GM04503 (cell line): ENCODE measurements around the gene IGSF9B.

Experiments used
- DNase-seq: peaks from one replicate; pipeline ENCODE4 v3.0.0-alpha.2; 2012; ENCODE audit warnings: low read depth

IGSF9B gene

DNA sequence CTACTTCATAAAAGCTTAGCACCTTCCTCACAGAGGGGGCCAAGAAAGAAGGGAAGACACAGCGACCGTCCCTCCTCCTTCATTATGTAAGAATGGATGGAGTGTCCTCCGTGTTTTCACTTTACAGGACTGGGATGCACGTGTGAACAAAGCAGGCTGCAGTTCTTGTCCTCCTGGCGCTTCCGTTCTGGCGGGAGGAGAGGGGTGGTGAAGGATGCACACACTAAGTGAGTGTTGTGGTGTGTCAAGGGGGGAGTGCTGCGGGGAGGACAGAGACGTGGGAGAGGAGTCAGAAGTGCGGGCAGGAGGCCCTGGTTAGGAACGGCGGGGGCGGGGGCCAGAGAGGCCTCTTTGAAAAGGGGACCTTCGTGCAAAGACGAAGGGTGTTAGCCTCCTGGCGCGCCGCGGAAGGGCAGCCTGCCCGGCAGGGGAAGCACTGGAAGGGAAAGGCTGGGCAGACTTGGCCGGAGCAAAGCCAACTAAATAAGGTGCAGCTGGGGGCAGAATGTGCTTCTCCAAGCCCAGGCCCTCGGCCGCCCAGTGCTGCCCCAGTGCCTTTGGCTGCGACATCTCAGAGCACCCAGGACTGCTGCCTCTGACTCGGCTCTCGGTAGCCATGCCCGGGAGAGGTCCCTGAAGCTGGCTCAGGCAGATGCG, 27.0 kb upstream of the IGSF9B start:
- DNase-seq, result no peak

DNA sequence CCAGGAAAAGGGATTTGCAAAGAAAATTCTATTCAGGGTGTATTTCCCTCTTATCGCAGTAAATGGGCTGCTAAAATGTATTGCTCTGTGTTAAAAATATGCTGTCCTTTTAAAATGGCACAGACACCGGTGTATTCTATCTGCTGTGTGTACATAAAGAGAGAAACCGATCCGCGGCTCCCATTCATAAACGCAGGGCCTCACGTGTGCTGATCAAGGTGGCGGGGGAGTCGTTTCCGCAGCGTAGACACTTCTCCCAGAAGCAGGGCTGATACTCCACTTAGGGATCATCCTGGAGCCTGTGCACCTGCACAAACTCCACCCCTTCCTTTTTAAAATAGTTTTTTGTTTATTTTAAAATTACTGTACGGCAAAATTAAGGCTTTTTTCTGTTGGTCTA, 26.1 kb upstream of the IGSF9B start:
- DNase-seq, result no peak

DNA sequence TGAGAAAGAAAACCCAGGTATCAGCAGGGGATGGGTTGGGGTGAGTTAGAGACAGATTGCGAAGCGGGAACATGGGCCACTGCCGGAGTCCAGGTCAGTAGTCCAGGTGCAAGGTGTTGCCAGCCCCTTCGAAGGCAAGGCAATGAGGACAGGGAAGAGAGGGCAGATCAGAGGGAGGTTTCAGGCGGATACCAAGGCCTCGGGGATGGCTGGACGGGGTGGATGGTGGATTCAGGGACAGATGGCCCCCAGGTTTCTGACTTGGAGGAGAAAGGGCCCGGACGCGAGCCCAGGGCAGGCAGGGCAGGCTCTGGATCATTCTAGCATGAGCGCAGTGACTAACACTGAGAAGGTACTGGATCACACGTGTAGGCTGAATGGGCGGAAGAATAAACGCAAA, 25.4 kb upstream of the IGSF9B start:
- DNase-seq, result no peak

DNA sequence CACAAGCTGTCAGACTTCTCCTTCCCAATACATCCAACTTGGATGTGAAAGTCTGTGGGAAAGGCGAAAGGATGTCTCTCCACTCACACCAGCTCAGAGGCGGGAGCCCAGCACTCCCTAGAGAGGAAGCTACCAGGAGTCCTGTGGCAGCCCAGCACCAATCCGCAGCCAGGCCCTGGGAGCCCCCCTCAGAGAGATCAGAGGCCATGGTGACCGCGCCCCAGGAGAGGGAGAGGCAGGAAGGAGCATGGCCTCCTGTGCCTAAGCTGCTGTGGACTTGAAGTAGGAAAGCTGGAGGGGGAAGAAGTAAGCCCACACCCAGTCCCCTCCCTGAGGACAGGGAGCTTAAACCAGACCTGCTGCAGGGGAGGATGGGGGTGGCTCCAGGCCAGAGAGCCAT, 24.4 kb upstream of the IGSF9B start:
- DNase-seq, result no peak

DNA sequence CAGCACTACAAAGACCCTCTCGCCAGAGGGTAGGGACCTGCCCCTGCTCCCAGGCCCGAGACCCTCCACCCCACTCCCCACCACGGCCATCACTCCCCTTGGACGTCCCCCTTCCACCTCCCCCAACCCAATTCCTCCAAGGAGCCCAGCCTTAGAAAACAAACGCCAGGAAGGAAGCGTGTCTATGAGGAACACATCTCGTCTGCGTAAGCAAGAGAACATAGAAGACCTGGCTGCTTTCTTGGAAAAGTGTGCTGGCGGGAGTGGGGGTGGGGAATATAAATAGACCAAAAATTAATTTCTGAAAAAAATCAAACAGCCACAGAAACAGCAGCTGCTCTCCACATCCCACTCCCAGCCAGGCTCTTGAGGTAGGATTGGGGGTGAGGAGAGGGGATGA, 23.9 kb upstream of the IGSF9B start:
- no peak for DNase-seq

DNA sequence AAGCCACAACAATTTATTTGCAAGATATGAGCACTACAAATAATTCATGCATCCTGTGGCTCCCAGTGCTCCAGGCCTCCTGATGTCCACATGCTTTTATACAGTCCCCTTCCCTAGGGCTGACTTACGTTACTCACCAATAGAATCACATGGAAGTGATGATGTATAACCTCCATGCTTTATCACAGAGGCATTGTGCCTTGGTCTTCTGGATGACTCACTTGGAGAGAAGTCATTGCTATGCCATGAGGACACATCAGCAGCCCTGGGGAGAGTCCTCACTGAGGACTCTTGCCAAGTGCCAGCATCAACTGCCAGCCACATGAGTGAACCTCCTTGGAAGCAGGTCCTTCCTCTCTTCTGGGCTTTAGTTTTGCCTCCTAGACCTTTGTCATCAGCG, 22.0 kb upstream of the IGSF9B start:
- DNase-seq, result peak; percentile 19

DNA sequence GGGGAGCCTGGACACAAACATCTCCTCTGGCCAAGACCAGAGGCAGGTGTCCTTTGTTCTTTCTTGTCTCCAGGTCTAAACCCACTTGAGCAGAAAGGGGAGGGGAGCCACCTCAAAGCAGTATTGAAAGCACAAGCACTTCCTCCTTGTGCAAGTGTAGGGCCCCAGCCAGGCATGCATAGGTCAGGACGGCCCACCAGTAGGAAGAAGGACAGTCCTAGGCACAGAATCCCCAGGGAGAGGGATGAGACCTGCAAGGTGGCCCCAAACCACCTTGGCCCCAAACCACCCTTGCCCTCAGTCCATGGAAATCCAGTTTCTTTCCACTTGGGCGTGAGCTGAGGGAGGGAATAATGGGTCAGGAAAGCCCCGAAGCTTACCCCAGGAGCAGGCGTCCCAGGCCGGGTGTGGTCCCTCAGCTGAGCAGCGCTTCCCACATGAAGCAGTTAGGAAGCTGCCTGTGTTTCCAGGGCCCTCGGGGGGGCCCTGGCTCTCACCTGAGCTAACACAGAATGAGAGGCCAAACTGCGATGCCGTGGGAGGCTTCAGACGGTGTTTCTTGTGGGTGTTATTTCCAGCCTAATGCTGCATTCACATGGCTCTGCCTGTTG, 20.4 kb upstream of the IGSF9B start:
- no peak for DNase-seq

DNA sequence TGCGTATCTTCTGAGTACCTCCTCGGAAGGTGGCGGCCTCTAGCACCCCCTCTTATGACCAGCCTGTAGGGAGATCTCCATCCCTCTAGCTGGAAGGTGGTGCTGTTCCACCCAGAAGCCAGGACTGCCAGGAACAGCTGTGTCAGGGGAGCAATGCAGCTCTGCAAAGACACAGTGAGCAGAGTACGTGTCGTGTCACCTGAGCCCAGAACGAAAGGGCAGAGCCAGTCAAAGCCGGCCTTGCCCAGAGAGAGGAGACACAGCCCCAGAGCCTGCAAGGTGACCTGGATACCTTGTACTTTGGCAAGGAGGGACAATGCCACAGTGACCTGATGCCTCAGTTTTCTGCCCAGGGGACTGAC, 18.7 kb upstream of the IGSF9B start:
- no peak for DNase-seq

DNA sequence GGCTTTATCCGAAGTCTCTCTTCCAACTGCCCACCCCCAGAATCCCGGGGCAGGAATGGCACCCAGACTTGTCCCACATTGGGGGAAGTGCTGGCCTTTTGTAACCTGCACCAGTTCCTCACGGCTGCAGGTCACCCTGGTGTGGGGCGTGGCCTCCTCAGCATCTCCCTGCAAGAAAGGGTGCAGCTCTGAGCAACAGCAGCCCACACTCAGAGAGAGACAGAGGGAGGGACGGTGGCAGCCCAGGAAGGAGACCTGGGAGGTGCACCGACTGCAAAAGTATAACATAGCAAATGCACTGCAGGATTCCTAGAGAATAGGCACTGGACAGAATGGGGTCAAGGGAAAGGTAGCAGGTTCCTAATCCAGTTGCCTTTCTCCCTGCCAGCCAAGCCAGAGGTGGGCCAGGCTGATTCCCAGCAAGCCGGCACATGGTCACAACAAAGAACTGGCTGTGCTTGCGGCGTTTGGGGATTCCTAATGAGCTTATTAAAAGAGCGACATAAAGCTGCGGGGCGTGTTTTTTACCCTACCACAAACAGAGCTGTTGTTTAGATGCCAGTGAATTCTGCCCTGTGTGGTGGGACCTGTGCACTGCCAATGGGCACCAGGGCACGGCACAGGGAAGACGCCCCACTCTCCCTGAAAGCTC, 18.2 kb upstream of the IGSF9B start:
- DNase-seq, result no peak

DNA sequence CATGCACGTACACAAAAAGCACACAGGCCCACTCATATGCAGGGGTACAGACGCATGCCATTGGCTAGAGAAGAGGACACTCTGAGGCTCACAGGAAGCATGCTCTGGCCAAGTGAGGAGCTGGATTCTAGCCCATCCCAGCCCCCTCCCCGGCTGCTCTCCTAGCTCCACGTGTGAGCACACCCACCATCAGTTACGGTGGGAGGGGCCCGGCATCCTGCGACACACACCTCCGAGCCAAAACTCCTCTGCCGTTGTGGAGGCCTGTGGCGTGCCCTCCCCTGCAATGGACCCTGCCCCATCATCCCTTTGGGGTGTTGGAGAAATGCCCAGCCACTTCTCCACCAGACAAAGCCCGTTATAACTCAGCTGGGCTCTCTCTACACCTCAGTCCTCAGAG, 15.1 kb upstream of the IGSF9B start:
- DNase-seq, result no peak

DNA sequence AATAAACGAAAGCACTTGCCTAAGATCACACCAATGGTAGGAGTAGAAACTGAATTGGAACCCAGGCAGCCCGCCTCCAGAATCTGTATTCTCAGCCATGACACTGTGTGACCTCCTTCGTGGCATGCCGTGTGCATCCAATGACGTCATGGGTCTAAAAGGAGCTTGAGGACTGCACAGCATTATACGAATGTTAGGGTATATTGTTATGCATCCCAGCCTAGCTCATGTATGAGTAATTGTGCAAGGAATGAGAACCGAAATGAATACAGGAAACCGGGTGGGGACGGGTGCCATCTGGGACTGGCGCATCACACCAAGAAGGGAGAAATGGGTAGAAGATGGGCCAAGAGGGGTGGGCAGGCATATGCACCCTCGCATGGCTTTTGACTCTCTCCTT, 12.3 kb upstream of the IGSF9B start:
- no peak for DNase-seq

DNA sequence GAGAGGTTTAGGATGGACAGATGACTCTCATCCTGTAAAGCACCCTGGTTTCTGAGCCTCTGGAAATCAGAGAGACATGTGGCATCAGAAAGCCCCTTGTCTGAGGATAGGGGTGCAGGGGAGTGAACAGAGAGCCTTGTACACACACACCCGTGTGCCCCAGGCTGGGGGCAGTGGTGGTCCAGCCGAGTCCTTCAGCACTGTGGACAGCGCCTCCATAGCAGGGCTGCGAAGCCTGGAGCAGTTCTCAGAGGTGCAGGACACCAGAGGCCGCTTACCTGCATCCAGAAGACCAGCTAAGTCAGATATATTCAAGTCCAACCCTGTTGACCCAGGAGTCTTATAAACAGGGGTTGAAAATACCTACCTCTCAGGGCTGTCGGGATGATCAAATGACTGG, 11.5 kb upstream of the IGSF9B start:
- no peak for DNase-seq

DNA sequence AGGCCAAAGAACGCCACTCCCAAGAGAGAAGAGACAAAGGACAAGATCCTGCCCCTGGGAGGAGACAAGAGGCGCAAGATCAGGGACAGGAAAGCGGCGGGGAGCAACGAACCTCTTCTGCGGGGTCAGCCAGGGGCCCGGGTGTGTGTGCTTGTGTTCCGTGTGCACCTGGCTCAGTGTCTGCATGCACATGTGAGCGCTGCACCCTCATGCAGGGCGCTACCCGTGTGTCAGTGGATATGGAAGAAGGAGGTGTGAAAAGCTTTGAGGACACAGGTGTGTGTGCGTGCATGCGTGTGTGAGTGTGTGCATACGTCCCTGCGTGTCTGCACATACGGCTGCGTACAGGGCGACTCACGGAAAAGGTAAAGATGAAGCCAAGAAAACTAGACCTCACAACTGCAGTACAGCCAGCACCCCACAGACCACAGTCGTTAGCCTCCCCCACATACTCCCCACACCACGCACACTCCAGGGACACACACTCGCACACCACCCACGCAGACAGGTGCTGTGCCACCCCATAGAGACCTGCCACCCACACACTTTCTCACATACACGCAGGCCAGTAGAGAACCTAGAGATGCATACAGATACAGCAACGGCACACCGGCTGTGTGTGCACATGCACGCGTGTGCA, 11.0 kb upstream of the IGSF9B start:
- no peak for DNase-seq

DNA sequence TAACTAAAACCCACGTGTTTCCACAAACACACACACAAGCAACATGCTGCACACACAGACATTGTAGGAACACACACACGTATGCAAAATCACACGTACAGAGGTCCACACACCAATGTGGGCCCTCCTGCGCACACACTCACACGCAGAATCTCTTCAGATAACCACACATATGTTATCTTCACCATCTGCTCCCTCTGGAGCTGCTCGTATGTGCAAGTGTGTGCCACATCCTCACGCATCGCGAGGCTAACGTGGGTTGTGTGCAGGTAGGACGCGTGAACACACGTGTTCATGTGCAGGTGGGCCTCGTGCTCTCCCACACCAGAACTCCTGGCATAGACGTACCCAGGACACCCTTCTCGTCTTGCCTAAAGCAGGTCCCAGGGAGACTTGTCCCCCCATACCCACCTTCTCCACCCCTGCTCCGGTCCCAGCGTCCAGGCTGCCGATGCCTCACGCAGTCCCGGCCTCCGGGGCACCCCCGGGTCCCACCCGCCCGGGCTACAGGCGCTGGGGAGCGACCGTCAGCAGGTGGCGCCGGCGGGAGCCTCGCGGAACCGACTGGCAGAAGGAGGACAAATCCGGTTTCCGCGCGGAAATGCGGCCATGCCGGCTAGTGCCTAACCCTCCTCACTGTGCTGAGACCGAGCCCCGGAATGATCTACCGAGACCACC, 10.3 kb upstream of the IGSF9B start:
- no peak for DNase-seq

DNA sequence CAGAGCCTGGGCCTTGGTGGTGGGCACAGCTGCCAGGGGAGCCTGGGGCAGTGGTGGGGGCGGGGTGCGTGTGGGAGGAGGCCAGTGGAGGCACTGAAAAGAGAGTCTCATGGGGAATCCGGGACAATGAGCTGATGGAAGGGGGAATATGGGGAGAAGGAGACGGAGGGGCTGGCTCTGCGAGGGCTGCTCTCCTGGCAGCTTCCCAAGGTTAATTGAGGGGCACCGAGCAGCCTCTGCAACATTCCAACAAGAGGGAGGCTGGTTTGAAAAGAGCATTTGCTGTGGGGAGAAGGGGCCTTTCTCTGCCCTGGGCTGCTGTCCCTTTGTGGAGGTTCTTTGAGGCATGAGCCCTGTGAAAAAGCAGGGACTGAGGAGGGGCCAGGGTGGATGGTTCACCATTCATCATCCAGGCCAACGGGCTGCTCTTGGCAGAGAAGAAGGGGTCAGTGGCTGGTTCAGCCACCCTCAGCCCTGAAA, 9.4 kb upstream of the IGSF9B start:
- DNase-seq, result no peak

DNA sequence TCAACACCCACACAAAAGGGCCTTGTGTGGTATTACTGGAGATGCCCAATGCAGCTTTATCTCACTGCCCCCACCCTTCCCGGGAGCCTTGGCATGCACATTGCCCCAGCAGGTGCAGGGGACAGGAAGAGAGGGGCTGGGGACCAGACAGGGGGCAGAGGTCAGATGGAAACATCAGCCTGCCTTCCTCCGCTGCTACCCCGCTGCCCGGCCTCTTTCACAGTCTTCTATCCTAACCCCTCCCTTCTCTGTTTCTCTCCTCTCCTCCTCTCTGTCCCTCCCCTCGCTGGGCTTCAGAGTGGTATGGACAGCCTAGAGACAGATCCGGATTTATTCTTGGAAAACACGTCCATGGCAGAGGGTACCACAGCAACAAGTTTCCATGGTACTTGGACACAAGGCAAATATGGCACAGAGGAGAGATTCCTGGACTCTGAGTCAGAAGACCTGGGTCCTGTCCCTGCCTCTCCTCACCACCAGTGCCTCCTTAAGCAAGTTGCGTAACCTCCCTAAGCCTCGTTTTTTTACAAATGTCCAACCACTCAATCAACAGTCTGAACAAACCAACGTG, 8.3 kb upstream of the IGSF9B start:
- peak; percentile 32 for DNase-seq

DNA sequence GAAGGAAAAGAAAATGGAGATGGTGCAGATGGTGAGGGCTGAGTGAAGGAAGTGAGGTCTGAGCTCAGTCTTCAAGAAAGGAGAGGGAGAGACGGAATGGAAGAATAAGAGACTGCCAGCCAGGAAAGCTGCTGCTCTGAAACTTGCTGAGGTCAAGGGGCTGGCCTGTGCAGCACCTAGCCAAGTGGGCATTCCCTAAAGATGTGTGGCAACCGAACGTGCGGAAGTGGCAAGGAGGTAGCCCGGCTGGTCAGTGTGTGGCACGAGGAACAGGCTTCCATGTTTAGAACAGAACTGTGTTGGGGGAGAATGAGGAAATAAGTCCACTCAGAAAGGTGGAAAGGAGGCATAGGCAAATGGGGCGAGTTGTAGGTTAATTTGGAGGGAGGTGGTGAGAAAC, 7.6 kb upstream of the IGSF9B start:
- DNase-seq, result no peak

DNA sequence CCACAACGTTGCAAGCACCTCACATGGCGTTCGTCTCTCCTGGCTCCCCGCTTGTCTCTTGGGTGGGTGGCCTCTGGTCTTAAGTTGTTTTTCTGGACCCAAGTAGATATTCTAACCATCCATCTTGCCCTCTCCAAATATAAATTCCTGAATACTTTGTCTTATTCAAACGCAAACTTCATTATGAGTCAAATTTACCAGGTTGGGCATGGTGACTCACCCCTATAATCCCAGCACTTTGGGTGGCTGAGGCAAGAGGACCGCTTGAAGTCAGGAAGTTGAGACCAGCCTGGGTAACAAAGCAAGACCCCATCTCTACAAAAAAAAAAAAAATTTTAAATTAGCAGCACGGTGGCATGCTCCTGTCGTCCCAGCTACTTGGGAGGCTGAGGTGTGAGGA, 5.1 kb upstream of the IGSF9B start:
- no peak for DNase-seq

DNA sequence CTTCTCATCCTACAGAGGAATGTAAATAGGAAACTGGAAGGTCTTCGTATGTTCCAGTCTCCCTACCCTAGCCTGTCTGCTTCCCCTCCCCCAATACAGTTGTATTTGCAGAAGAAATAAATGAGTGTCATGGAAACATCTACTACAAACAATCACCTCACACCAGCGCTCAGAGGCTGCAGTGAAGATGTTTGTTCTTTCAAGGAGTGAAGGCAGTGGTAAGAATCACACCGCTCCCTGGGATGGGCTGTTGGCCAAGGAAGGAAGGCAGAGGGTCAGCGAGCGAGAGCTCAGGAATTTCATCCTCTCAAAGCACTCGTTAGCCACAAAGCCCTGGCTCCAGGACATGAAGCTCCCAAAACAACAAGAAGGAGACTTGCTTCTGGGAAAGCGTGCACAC, 1.1 kb upstream of the IGSF9B start:
- no peak for DNase-seq

DNA sequence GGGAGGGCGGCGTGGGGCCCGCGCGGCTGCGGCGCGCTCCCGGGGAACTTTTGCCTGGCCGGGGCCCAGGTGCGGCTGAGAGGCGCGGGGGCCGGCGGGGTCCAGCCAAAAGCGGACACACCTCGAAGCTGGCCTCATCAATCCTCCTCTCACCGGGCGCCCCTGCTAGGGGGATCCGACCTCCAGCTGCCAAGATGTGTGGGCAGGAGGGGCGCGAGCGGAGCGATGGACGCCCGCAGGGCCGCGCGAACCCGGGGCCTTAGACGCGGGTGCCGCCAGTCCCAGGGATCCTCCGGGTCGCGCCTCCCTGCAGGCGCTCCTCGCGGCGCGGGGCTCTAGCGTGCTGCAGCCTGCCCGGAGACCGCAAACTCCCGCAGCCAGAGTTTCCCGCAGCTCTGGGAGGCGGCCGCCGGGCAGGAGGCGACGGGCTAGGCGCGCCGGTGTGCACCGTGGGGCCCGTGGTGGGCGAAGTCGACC, 785 bp downstream of the IGSF9B start:
- DNase-seq, result no peak

DNA sequence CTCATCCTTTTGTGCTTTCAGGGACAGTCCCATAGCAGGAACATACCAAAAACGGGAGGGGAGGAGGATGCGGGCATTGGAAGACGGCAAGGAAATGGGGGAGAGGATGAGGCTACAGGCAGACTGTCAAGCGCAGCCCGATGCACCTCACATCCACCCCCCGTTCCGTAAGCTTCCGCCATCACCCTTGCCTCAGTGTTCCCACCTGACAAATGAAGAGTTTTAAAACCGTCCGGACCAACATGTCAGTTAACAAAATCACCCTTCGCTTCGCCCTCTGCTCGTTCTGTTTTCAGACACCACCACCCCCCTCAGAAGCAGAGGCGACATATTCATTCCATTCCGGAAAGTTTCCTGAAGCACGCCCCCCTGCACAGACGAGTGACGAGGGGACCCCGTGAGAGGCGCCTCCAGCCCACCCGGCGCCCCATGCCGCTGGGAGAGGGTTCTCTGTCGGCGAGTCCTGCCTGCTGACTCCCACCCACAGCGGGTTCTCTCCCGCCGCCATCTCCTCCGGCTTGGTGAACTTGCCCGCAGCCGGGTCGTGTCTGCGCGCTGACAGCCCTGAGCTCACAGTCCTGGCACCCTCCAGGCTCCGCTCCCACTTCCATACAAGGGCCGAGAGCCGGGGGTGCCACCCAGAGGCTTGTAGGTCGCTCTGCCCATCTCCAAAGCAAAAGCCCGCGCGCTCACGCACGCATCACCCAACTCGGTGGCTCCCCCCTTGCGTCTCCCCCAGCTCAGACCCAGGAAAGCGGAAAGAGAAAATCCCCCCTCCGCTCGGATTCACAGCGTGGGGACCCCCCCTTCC, 1.5 kb downstream of the IGSF9B start:
- DNase-seq, result no peak
